HG02571 (cell line): ENCODE results near the gene SEMA6C.

Experiments used
- ATAC-seq: cut with Tn5 transposase; IDR thresholded peaks from one replicate; pipeline ENCODE4 v1.9.1; 2021; ENCODE audit warnings: mild to moderate bottlenecking, moderate library complexity; ENCODE audit not compliant: unreplicated experiment

Gene SEMA6C

GRCh38 chr1:151164732-151165280 is 18.4 kb upstream of the SEMA6C start:
- ATAC-seq: no peak

GRCh38 chr1:151159373-151159772 is 12.9 kb upstream of the SEMA6C start:
- no peak for ATAC-seq

DNA sequence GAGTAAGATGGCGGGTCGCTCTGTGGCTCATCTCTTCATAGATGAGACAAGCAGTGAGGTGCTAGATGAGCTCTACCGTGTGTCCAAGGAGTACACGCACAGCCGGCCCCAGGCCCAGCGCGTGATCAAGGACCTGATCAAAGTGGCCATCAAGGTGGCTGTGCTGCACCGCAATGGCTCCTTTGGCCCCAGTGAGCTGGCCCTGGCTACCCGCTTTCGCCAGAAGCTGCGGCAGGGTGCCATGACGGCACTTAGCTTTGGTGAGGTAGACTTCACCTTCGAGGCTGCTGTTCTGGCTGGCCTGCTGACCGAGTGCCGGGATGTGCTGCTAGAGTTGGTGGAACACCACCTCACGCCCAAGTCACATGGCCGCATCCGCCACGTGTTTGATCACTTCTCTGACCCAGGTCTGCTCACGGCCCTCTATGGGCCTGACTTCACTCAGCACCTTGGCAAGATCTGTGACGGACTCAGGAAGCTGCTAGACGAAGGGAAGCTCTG is 12.4 kb upstream of the SEMA6C start:
- ATAC-seq: no peak

DNA sequence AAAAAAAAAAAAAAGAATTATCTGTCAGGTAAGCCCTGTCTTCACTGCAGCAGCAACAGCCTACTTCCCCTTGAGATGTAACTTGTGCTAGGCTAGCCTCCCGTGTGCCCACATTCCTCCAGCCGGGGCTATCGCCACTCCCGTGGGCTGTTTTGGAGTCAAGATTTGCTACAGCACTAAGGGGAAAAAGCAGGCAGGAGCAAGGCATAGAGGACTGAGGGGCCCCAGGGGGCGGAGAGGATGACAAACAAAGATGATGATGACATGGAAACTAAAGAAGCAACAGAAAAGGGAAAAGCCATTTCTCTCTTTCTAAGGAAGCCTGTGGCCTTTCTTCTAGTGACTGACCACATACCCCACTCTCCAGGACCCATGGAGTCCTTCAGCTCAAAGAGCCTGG is 11.9 kb upstream of the SEMA6C start:
- no peak for ATAC-seq

DNA sequence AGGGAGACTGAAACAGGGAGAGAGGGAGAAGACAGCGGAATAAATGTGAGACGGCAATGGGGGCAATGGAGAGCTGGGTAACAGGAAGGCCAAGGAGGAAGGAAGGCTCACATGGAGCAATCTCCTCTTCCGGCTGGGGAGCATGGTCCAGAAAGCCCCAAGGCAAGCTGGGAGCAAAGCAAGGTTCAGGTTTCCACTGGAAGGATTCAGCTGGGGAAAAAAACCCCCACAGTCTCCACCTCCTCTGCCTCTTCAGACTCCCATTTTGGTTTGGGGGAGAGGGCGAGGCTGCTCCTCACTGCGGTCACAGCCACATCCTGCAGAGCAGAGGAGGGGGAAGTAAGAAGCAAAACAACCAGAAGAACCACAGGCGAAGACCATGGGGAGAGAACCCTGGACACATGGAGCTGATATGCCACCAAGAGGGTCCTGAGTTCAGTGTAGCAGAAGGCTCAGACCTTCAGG is 10.7 kb upstream of the SEMA6C start:
- no peak for ATAC-seq

- peak; percentile 64 for ATAC-seq
These were observed 10.0 kb upstream of the SEMA6C start, which contains the start of gene TNFAIP8L2 for GRCh38 chr1:151156515-151156819. Gene TNFAIP8L2, plus strand, starts transcription at chr1:151156649. Its CDS starts 2,049 bp downstream, at chr1:151158698.

DNA sequence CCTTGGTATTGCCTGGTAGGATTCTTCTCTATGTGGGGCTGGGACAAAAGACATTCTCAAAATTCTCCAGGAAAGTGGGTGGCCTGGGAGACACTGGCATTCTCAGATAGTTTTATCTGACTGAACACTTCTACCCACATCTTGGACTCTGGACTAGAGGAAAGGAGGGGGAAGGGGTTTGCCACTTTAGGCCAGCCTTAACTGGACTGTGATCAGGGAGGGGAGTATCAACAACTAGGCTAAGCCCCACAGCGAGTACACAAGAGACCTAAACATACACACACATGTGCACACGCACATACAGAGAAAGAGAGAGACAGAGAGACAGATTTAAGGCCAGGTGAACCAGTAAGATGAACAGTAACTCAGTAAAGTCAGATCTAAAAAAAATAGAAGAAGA is 1.2 kb upstream of the SEMA6C start:
- no peak for ATAC-seq

- no peak for ATAC-seq
These were observed 687 bp upstream of the SEMA6C start for GRCh38 chr1:151147132-151147503.

DNA sequence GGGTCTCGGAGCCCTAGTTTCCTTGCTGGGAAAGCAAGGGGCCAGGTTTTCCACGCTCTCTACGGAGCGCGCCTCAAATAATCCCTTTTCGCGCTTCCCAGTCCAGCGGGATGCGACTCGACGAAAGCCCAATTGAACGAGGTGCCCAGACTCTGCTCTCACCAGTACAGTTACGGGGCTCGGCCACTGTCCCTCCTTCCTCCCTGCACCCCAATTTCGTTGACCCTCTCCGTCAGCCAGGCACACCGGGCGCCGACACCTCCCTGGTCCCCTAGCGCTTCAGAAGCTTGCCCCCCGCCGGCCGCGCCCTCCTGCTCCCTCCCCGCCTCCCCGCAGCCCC is 389 bp downstream of the SEMA6C start:
- no peak for ATAC-seq

GRCh38 chr1:151145304-151146071 is 943 bp downstream of the SEMA6C start:
- no peak for ATAC-seq

DNA sequence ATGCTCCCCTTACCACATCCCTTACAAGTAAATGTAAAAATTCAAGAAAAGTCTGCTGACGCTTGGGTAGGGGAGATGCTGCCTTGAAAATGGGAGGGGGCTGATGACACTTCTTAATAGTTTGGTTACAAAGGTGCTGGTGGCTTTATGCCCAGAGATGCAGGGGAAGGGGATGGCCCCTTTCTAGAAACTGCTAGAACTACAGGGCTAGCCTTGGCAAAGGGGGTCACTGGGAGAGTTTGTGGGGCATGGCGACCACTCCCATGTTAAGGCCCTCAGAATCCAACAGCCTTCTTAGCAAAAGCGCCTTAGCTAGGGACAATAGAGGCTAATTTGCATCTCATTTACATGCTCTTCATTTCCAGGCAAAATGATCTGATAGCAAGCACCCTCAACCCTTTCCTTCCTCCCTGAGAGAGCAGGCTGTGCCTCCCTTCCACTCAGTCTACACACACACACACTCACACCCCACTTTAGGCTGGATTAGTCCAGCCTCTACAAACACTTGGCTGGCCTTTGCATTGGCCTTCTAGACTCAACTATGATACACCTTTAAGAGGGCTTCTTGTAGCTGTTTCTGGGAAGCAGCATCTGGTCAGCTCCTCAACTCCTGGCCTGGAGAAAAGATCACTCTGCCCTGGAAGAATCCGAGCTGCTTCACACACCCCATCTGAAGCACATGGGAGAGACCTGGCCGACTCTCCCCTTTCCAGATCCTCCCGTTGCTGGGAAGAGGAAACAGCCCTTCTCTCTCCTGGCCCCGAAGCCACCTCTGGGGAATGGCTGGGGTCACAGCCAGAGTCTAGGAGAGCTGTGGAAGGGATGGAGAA is 1.7 kb downstream of the SEMA6C start:
- ATAC-seq: no peak

DNA sequence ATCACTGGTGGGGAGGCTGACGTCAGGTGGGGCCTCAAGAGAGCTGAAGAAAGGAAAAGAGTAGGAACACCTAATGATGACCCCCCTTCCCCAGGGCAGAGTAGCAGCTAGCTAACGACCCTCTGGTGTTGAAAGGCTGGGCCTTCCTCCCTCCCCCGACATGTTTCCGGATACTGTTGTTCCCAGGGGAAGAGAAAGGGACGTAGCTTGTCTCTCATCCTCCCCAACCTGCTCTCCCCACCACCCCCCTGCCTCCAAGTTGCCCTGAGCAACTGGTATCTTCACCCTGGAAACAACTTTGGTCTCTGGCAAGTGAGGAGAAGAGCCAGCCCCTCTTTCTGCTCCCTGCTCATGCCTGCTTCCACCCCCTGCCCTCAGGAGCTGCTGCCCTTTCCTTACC is 2.4 kb downstream of the SEMA6C start:
- no peak for ATAC-seq

GRCh38 chr1:151143057-151143435 is 3.4 kb downstream of the SEMA6C start:
- ATAC-seq: no peak

DNA sequence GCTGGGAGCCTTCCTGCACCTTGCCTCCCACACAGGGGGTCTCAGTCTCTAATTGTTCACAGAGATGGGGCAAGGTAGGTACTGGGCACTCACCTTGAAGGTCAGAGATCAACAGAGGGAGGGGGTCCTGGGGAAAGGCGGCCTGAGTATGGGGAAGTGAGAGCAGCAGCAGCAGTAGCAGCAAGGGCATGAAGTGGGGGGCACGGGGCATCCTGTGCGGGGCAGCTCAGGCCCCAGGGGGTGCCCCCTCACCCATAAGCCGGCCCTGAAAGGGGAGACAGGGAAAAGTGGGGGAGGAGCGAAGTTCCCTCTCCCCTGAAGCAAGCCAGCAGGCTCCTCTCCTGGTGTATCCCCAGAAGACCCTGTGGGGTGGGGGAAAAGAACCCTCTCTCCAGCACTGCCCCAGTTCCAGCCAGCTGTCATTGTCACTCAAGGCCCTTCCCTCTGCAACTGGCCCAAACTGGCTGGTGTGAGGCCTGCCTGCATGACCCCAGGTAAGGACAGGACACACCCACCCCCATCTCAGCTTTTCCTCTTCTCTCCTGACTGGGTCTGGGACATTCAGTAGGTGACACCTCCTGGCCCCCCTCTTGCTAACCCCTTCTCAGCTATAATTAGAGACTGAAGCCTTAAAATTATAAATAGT is 3.9 kb downstream of the SEMA6C start:
- no peak for ATAC-seq

- ATAC-seq: no peak
These were observed 8.6 kb downstream of the SEMA6C start for GRCh38 chr1:151137789-151138188.

DNA sequence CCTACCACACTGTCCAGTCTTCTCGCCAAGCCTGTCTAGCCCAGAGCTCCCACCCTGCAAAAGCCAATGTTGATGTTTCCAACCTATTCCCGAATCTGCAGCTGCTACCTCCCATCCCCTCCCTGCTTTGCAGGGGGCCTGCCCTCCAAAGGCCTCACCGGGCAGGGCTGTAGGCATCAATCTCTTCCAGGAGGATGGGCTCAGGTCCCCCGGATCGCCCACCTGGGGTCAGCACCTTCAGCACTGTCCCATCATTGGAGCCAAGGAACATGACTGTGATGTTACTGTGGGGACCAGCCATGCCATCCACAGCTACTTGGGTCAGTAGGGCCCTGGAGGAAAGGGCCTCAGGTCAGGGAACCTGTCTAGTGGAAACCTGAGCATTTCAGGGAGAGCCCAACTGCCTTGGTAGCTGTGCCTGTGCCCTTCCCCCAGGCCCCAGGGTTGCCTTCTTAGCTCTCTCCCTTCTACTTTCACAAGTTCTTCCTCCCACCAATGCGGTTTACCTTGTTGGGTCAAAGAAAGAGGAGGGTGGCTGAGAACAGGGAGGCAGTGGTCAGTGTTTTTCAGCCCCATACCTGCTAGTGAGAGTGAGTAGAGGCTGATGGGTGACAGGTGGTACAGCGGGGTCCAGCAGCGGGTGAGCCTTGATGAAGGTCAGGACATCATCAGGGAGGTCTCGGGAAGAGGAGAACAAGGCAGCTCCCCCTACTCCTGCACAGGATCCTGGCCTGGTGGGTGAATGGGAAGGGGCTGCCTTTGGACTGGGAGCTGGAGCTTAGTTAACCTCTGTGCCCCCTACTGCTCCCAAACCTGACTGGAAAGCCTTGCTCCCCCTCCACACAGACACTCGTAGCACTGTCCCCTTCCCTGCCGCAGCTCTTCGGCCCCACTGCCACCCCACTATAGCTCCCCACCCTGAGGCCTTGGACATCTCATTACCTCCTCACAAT is 10.7 kb downstream of the SEMA6C start:
- no peak for ATAC-seq

DNA sequence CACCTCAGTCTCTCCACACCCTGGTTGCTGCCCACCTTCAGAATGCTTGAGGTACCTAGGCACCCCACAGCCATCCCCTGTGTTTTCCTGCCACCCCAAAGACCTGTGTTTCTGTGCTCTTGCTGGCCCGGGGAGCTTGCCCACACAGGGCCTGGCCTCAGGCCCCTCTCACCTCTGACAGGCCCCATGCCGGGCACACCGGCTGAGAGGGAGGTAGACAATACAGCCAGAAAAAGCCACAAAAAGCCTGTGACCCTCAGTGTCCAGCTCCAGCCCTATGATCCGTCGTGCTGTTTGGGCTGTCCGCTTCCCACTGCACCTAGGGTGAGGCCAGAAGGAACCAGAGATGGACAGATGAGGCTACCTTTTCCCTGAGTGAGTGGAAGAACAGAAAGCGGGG is 11.4 kb downstream of the SEMA6C start:
- no peak for ATAC-seq

DNA sequence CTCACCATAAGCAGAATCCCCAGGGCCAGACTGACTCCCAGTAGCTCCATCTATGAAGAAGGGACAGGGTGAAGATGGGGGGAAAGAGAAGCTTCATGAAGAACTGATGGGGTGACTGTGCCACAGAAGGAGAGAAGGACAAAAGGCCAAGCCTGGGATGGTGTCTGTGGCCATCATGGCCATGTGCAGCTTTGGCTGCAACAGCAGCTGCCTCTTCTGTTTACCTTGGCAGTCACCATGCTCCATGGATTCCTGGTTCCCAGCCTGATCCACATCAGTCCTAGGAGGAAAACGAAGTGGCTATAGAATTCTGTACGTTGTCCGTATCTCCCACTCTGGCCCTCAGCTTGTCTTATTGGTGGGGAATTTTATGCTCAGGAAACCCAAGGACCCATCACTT is 12.0 kb downstream of the SEMA6C start:
- ATAC-seq: no peak

- no peak for ATAC-seq
These were observed 13.2 kb downstream of the SEMA6C start for GRCh38 chr1:151133018-151133806.
